ENCODE results near the gene BDP1. TPM values are rescaled to one million over a fixed set of nuclear protein-coding genes. Genes with fewer than 3 reads are reported as not detected.

Gene BDP1
- total and polyA plus RNA-seq, 4 donors = 27.3 to 63.1 (median 35.8) TPM

DNA sequence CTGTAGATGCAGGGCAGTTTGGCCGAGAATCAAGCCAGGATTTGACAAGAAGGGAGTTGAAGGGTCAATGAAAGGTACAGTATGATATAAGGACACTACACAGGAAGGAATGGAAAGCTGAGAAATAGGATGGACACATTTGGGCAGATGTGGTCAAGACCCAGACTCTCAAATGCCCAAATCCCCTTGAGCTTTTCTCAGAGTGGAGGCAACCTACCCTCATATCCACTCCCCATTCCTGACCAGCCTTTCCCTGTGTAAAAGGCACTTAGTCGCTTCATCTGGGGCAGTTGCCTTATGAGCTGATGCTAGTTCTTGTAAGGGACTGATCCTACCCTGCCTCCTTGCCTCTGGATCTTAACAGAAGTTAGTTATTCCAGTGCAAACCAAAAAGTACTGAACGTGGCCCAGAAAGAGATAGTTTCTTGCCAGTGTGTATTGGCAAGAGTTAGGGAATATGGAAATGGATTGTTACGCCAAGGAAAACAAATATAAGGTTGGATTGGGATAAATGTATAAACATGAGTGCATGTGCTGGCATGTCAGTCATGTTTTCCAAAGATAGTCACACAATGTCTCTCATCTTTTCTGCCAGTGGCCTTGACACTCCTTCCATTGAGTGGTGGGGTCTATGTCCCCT is 127.6 kb downstream of the BDP1 start:
- 89% methylated on average over 3 of the region's 4 CpGs for WGBS (ENCODE audit: insufficient coverage)
- no peaks in the 10 kb centered on the region for H3K27me3 ChIP-seq (ENCODE audit: control insufficient read depth, insufficient read depth, low read length)
- H3K36me3 ChIP-seq (ENCODE audit: control insufficient read depth, insufficient read depth, low read length) = no peaks in the 10 kb centered on the region
- H3K4me3 ChIP-seq (ENCODE audit: low read depth, low read length) = no peak overlapping the region
- H3K9me3 ChIP-seq (ENCODE audit: control insufficient read depth, insufficient read depth, low read length) = no peaks in the 10 kb centered on the region
- H3K4me1 ChIP-seq (ENCODE audit: control insufficient read depth, insufficient read depth, low read length) = peaks cover 11% of the 10 kb centered on the region
- H3K27ac ChIP-seq (ENCODE audit: low read depth, low read length) = no peak overlapping the region
- no peak for DNase-seq (ENCODE audit: low read depth in 4 of 6, low spot score in 6 of 6)

DNA sequence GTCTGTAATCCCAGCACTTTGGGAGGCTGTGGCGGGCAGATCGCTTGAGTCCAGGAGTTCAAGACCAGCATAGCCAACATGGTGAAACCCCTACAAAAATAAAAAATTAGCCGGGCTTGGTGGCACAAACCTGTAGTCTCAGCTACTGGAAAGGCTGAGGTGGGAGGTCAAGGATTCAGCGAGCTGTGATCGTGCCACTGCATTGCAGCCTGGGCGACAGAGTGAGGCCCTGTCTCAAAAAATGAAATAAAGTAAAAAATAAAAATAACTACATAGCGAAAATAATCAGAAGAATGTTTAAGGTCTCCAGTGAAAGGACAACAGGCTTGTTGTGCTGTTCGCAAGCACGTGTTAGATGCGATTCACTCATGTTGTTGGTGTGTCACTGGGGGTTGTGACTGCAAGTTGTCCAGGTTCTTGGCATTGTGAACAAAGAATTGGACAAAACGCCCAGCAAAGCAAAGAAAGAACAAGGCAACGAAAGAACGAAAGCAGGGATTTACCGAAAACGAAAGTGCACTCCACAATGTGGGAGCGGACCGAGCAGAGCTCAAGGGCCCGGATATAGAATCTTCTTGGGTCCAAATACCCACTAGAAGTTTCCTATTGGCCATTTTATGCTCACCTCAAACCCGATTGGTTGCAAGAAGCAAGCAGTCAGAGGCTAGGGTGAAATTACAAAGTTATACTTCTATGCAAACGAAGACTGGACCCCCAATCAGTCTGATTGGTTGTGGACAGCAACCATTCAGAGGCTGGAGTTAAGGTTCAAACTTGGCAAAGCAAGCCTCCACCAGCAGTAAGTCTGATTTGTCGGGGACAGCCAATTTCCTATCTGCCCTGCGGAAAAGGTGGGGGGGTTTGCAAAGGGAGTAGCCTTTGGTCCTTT is 130.8 kb downstream of the BDP1 start:
- Histone ChIP-seq H3K4me1 (ENCODE audit: control insufficient read depth, insufficient read depth, low read length) (peaks cover 11% of the 10 kb centered on the region), H3K36me3 (ENCODE audit: control insufficient read depth, insufficient read depth, low read length) (no peaks in the 10 kb centered on the region), H3K4me3 (ENCODE audit: low read depth, low read length) (peak overlapping the region; percentile 74), H3K27me3 (ENCODE audit: control insufficient read depth, insufficient read depth, low read length) (no peaks in the 10 kb centered on the region), H3K27ac (ENCODE audit: low read depth, low read length) (peak overlapping the region; percentile 78), H3K9me3 (ENCODE audit: control insufficient read depth, insufficient read depth, low read length) (no peaks in the 10 kb centered on the region)
- DNase-seq (ENCODE audit: low read depth in 4 of 6, low spot score in 6 of 6) = no peak
- 100% methylated on average over 11 of the region's 22 CpGs for WGBS (ENCODE audit: insufficient coverage)

DNA sequence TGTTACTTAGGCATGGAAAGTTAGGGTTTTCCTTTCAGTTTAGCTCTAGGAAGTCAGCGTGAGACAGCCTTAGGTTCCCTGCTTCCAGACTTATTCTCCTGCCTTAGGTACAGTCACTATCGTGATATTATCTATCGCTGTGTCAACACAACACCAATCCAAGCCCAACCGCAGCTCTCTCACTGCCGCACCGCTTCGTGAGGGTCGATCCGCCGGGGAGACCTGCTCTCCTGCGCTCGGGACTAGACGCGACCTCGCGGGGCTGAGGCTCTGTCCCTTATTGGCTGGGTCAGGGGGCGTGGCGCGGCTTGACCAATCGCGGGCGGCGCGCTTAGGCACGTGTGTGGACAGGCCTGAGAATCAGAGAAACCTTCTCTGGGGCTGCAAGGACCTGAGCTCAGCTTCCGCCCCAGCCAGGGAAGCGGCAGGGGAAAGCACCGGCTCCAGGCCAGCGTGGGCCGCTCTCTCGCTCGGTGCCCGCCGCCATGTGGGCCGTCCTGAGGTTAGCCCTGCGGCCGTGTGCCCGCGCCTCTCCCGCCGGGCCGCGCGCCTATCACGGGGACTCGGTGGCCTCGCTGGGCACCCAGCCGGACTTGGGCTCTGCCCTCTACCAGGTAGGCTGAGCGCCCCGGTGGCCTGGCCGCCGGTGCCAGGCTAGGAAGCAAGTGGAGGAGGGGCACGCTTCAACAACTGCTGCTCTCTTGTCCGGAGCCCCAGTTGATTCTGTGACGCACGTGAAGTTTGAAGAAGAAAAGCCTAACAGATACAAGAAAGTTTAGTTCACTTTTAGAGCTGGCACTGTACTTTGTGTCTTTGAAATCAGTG is 131.7 kb downstream of the BDP1 start, which contains the start of gene MCCC2:
Gene MCCC2, plus strand, starts transcription at position 400 of the 825 bp plus-strand sequence. Its CDS starts 86 bp downstream, at position 486.
- Histone ChIP-seq H3K27ac (ENCODE audit: low read depth, low read length) (peak within 1 kb of the TSS; percentile 78), H3K9me3 (ENCODE audit: control insufficient read depth, insufficient read depth, low read length) (no peaks in the 10 kb centered on the region), H3K36me3 (ENCODE audit: control insufficient read depth, insufficient read depth, low read length) (no peaks in the 10 kb centered on the region), H3K27me3 (ENCODE audit: control insufficient read depth, insufficient read depth, low read length) (no peaks in the 10 kb centered on the region), H3K4me1 (ENCODE audit: control insufficient read depth, insufficient read depth, low read length) (peaks cover 11% of the 10 kb centered on the region), H3K4me3 (ENCODE audit: low read depth, low read length) (peak within 1 kb of the TSS; percentile 74)
- peak; percentile 83 to 98 (median 88) for DNase-seq (ENCODE audit: low read depth in 4 of 6, low spot score in 6 of 6)
- 0% methylated on average over 56 of the region's 56 CpGs for WGBS (ENCODE audit: insufficient coverage)

DNA sequence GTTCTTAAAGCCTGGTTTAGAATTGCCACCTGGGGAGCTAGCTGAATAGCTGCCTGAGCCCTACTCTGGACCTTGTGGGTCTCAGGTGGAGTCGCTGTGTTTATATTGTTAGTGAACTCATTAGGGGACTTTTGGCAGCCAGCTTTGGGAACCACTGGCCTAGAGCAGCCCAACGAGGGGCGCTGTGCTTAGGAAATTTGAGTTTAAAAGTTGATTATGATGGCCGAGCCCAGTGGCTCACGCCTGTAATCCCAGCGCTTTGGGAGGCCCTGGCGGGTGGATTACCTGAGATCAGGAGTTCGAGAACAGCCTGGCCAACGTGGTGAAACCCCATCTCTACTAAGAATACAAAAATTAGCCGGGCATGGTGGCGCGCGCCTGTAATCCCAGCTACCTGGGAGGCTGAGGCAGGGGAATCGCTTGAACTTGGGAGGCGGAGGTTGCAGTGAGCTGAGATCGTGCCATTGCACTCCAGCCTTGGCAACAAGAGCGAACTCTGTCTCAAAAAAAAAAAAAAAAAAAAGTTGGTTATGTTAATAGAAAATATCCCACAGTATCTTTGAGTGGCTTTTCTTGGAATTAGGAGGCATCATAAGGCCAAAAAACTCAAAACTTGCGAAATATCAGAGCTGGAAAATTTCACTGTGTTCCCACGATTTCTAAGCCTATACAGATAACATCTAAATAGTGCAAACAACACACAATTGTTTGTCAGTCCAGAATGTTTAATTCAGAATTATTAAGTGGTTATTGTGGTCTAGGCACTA is 132.5 kb downstream of the BDP1 start:
- WGBS (ENCODE audit: insufficient coverage) = 8% methylated on average over 2 of the region's 19 CpGs
- Histone ChIP-seq H3K4me3 (ENCODE audit: low read depth, low read length) (peak overlapping the region; percentile 74), H3K27me3 (ENCODE audit: control insufficient read depth, insufficient read depth, low read length) (no peaks in the 10 kb centered on the region), H3K36me3 (ENCODE audit: control insufficient read depth, insufficient read depth, low read length) (no peaks in the 10 kb centered on the region), H3K27ac (ENCODE audit: low read depth, low read length) (no peak overlapping the region), H3K9me3 (ENCODE audit: control insufficient read depth, insufficient read depth, low read length) (no peaks in the 10 kb centered on the region), H3K4me1 (ENCODE audit: control insufficient read depth, insufficient read depth, low read length) (peaks cover 11% of the 10 kb centered on the region)
- no peak for DNase-seq (ENCODE audit: low read depth in 4 of 6, low spot score in 6 of 6)

DNA sequence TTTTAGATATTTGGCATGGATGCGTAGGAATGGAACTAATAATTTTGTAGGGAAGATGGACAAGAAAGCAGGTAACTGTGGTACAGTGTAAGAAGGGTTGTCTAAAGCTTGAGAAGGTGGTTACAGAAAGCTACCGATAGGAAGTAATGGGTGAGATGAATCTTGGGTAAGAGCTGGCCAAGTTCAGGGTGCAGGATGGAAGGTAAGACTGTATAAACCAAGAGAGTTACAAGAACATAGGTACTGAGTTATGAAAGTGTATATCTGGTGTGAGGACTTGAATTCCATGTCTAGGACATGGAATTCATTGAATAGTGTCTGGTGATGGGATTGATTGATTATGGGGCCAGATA is 133.1 kb downstream of the BDP1 start:
- 97% methylated on average over 2 of the region's 2 CpGs for WGBS (ENCODE audit: insufficient coverage)
- Histone ChIP-seq H3K27me3 (ENCODE audit: control insufficient read depth, insufficient read depth, low read length) (no peaks in the 10 kb centered on the region), H3K4me3 (ENCODE audit: low read depth, low read length) (no peak overlapping the region), H3K9me3 (ENCODE audit: control insufficient read depth, insufficient read depth, low read length) (no peaks in the 10 kb centered on the region), H3K27ac (ENCODE audit: low read depth, low read length) (no peak overlapping the region), H3K36me3 (ENCODE audit: control insufficient read depth, insufficient read depth, low read length) (no peaks in the 10 kb centered on the region), H3K4me1 (ENCODE audit: control insufficient read depth, insufficient read depth, low read length) (peaks cover 11% of the 10 kb centered on the region)
- DNase-seq (ENCODE audit: low read depth in 4 of 6, low spot score in 6 of 6) = no peak

DNA sequence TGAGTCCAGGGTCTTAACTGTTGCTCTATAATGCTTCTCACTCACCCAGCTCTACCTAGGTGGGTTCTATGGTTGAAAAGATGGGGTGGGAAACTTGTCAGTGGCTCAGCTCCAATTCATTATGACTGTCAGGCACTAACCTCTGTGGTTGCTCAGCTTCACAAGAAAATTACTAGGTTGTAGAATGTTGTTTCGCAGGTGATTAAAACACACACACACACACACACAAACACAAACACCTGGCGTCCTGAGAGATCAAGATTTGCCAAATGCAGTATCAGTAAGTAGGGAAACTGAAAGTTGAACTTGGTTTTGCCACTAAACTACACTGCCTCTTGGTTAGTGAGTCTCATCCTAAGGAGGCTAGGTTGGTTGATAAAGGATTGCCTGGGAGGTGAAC is 134.5 kb downstream of the BDP1 start:
- no peak for DNase-seq (ENCODE audit: low read depth in 4 of 6, low spot score in 6 of 6)
- Histone ChIP-seq H3K36me3 (ENCODE audit: control insufficient read depth, insufficient read depth, low read length) (peaks cover 6% of the 10 kb centered on the region), H3K27ac (ENCODE audit: low read depth, low read length) (no peak overlapping the region), H3K9me3 (ENCODE audit: control insufficient read depth, insufficient read depth, low read length) (no peaks in the 10 kb centered on the region), H3K4me3 (ENCODE audit: low read depth, low read length) (no peak overlapping the region), H3K27me3 (ENCODE audit: control insufficient read depth, insufficient read depth, low read length) (no peaks in the 10 kb centered on the region), H3K4me1 (ENCODE audit: control insufficient read depth, insufficient read depth, low read length) (peaks cover 11% of the 10 kb centered on the region)
- WGBS (ENCODE audit: insufficient coverage) = no CpG with 5 or more reads among the region's 2 CpGs

DNA sequence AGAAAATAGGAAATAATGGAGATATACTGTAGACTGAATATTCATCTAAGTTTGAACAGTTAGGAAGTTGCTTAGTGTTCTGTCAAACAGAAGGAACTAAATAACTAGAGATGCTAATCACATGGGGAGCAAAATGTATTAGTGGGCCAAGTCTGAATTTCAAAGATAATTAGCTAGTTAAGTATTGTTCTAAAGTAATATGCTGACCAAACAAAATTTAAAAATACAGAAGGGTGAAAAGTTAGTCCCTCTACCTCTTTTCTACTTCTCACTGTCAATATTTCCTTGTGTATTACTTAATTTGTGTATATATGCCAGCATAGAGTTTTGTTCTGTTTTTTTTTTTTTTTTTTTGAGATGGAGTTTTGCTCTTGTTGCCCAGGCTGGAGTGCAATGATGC is 135.6 kb downstream of the BDP1 start:
- Histone ChIP-seq H3K9me3 (ENCODE audit: control insufficient read depth, insufficient read depth, low read length) (no peaks in the 10 kb centered on the region), H3K27me3 (ENCODE audit: control insufficient read depth, insufficient read depth, low read length) (no peaks in the 10 kb centered on the region)

DNA sequence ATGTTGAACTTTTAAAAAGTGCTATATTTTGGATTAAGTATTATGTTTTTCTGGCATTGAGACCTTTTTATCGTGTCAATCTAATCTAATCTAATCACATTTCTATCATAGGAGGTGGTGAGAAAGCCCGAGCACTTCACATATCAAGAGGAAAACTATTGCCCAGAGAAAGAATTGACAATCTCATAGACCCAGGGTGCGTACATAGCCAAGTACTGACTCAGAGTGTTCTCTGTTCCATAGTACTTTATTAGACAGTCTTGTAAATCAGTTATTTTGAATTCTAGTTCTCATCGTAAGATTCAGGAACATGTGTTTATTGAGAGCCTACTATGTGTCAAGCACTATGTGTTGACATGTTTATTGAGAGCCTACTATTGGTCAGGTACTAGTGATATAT is 140.7 kb downstream of the BDP1 start:
- H3K27ac ChIP-seq (ENCODE audit: low read depth, low read length) = no peak overlapping the region
- no peak for DNase-seq (ENCODE audit: low read depth in 4 of 6, low spot score in 6 of 6)
- H3K9me3 ChIP-seq (ENCODE audit: control insufficient read depth, insufficient read depth, low read length) = no peaks in the 10 kb centered on the region
- no peaks in the 10 kb centered on the region for H3K27me3 ChIP-seq (ENCODE audit: control insufficient read depth, insufficient read depth, low read length)
- H3K4me3 ChIP-seq (ENCODE audit: low read depth, low read length) = no peak overlapping the region
- peaks cover 26% of the 10 kb centered on the region for H3K36me3 ChIP-seq (ENCODE audit: control insufficient read depth, insufficient read depth, low read length)
- WGBS (ENCODE audit: insufficient coverage) = no CpG with 5 or more reads among the region's 4 CpGs
- H3K4me1 ChIP-seq (ENCODE audit: control insufficient read depth, insufficient read depth, low read length) = no peaks in the 10 kb centered on the region

More for the DNA sequence above, 135.6 kb downstream of the BDP1 start:
- peaks cover 11% of the 10 kb centered on the region for H3K4me1 ChIP-seq (ENCODE audit: control insufficient read depth, insufficient read depth, low read length)
- no peak overlapping the region for H3K4me3 ChIP-seq (ENCODE audit: low read depth, low read length)
- DNase-seq (ENCODE audit: low read depth in 4 of 6, low spot score in 6 of 6) = no peak
- H3K36me3 ChIP-seq (ENCODE audit: control insufficient read depth, insufficient read depth, low read length) = peaks cover 6% of the 10 kb centered on the region
- no peak overlapping the region for H3K27ac ChIP-seq (ENCODE audit: low read depth, low read length)

DNA sequence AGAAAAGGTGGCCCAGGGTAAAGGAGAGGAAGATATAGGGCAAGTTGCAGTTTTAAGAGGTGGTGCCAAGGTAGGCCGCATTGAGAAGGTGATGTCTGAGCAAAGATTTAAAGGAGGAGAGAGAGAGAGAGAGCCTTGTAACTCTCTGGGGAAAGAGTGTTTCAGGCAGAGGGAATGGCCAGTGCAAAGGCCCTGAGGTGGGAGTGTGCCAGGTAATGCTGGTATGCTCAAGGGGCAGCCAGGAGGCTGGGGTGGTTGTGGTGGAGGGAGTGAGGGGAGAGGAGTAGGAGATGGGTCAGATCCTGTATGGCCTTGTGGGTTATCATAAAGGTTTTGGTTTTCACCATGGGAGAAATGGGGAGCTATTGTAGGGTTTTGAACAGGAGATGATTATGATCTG is 141.6 kb downstream of the BDP1 start:
- Histone ChIP-seq H3K27me3 (ENCODE audit: control insufficient read depth, insufficient read depth, low read length) (no peaks in the 10 kb centered on the region), H3K4me3 (ENCODE audit: low read depth, low read length) (no peak overlapping the region), H3K36me3 (ENCODE audit: control insufficient read depth, insufficient read depth, low read length) (peaks cover 26% of the 10 kb centered on the region), H3K4me1 (ENCODE audit: control insufficient read depth, insufficient read depth, low read length) (no peaks in the 10 kb centered on the region), H3K9me3 (ENCODE audit: control insufficient read depth, insufficient read depth, low read length) (no peaks in the 10 kb centered on the region), H3K27ac (ENCODE audit: low read depth, low read length) (no peak overlapping the region)
- DNase-seq (ENCODE audit: low read depth in 4 of 6, low spot score in 6 of 6) = no peak
- 97% methylated on average over 1 of the region's 1 CpG for WGBS (ENCODE audit: insufficient coverage)

Measured in spinal cord (tissue), 10 donors.